GM10266 (cell line): ENCODE data around the gene MAST4.

Source experiments
- DNase-seq: peaks from one replicate; pipeline ENCODE4 v3.0.0; 2012; ENCODE audit errors: extremely low spot score
- CTCF ChIP-seq: IDR thresholded peaks from 2 replicates; pipeline ENCODE4 v1.5.1; 2012; ENCODE audit warnings: mild to moderate bottlenecking, low read depth; ENCODE audit not compliant: control insufficient read depth, insufficient read depth; ENCODE audit errors: missing control alignments

The MAST4 gene

GRCh38 chr5:66739021-66739420, 142.8 kb downstream of the MAST4 start:
- no peak for DNase-seq
- TF ChIP-seq CTCF: no peak

DNA sequence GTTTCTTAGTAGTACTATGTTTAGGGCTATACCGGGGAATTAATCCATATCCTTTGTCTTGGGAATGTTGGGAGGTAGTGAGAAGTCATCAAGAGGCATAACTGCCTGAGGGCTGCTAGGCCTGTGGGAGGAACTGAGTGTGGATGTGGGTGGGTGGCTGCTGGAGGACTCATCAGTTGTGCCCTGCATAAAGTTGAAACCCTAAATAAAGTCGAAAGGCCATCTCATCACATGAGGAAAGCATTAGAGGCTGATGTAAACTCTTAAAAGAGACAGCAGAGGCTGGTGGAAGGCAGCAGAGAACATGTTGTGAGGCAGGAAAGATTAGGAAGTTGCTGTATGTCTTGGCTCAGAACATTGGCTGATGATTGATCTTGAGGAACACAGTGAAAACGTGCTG, 143.8 kb downstream of the MAST4 start:
- DNase-seq: no peak
- no peak for TF ChIP-seq CTCF

DNA sequence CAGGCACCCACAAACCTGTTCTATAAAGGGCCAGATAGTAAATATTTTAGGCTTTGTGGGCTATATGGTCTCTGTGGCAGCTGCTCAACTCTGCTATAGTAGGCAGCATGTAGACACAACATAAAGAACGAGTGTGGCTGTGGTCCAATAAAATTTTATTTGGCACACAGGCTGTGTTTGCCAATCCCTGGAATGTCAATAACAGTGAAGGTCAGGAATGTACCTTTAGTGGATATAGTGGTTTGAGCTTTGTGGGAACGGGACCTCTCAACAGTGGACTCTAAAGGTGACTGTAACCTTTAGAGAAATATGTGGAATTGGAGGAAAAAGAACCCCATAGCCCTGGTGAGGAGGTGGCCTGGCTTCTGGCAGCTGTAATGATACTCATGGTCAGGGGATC, 145.2 kb downstream of the MAST4 start:
- DNase-seq: no peak
- no peak for TF ChIP-seq CTCF

DNA sequence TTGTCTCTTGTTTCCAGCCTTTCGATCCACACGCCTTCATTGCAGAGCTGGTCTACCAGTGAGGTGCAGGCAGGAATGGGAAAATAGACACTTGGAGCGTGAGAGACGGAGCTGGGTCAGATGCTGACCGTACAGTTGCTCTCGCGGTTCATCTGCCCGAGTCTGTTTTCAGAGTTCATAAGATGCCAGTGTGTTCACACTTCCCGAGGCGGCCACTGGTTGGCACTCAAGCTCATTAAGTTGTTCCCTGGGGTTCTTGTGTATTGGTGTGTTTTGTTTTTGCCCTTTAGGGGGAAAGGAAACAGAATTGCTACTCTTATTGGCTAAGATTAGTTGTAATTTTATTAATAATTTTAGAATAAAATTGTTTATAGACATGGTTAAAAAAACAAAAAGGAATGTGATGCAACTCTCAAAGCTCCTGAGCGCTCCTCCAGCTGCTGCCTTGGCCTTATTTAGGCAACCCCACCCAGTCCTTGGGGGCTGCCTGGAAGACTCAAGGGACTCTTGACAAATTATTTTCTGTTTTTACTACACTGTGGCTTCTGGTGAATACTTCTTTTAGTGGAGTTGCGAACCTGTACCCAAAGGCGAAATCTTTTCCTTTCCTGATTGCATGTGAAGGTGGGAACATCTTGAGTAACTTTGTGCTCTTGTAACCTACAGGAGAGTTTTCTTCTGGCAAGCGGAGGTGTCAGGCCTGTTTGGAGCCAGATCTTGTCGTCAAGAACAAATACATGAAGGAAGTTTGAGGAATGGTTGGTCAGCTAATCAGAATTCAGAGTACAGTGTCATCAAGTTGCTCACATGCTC, 146.1 kb downstream of the MAST4 start:
- DNase-seq: no peak

GRCh38 chr5:66742896-66743247, 146.7 kb downstream of the MAST4 start:
- TF ChIP-seq CTCF: no peak

More for the DNA sequence above, 146.1 kb downstream of the MAST4 start:
- no peak for TF ChIP-seq CTCF

DNA sequence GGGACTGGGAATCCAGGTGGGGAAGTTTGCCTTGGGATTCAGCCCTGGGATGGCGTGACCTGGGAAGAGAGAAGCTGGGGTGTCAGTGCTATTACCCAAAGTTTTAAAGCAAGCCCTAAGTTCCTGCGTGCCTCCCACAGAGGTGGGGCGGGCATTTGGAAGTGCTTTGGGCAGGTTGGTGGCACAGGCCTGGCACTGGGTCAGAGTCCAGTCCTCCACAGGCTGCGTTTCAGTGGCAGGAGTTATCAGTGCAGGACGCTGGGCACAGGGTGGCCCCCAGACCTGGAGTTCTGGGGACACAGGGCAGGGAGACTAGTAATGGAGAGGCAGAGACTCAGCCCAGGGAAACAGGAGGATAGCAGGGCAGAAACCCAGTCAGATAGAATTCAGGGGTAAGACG, 147.2 kb downstream of the MAST4 start:
- no peak for TF ChIP-seq CTCF

More at GRCh38 chr5:66742896-66743247, 146.7 kb downstream of the MAST4 start:
- DNase-seq: no peak

GRCh38 chr5:66744040-66744439, 147.8 kb downstream of the MAST4 start:
- no peak for DNase-seq
- TF ChIP-seq CTCF: no peak

More for the DNA sequence above, 147.2 kb downstream of the MAST4 start:
- DNase-seq: no peak
